Endometrial microvascular endothelial cells (primary cell): ENCODE measurements around the gene PTPMT1. TPM values are rescaled to one million over a fixed set of nuclear protein-coding genes. Genes with fewer than 3 reads are reported as not detected.
"Not testable (repeated sequence)": the region's sequence is repeated elsewhere in the genome, so short reads cannot be mapped to it uniquely, and the experiment has no call there.

ENCODE experiments used
- in situ Hi-C: cut with HindIII; loops from 2 replicates; pipeline ENCODE4 v1.10.0; 2017; ENCODE audit warnings: low sequenced_read_pairs, low pct_unique_long_range_greater_than_20kb; ENCODE audit errors: inconsistent ontology term
- total RNA-seq: library from RNA; depleted of rRNA; stranded (reverse); fragments of >200 nt; gene quantifications from one replicate; pipeline ENCODE4 v1.2.3, GENCODE V29; 2015; ENCODE audit errors: inconsistent ontology term

Gene PTPMT1
- total RNA-seq, 1 donor from 2014 or later, result 107 TPM

GRCh38 chr11:47541070-47541469 lies 24.3 kb upstream of the PTPMT1 start:
- in situ Hi-C loops, result no loop called here

GRCh38 chr11:47545298-47545697 lies 20.1 kb upstream of the PTPMT1 start:
- in situ Hi-C loops, result no loop called here

GRCh38 chr11:47546274-47546673 lies 19.1 kb upstream of the PTPMT1 start:
- in situ Hi-C loops, result not testable (repeated sequence)

- in situ Hi-C loops, result no loop called here
These were observed 14.9 kb upstream of the PTPMT1 start for GRCh38 chr11:47550288-47551047.

- in situ Hi-C loops, result no loop called here
These were observed 14.3 kb upstream of the PTPMT1 start for GRCh38 chr11:47551086-47551485.

- in situ Hi-C loops, result no loop called here
These were observed 13.3 kb upstream of the PTPMT1 start for GRCh38 chr11:47552056-47552565.

GRCh38 chr11:47552566-47553405 lies 12.6 kb upstream of the PTPMT1 start, which contains the start of gene CELF1:
Gene CELF1 (minus strand): TSS chr11:47553132. CDS start chr11:47499523, 53,609 bp downstream.
- in situ Hi-C loops, result no loop called here

GRCh38 chr11:47553406-47553743 lies 12.0 kb upstream of the PTPMT1 start:
- in situ Hi-C loops, result no loop called here

GRCh38 chr11:47557004-47557403 lies 8.4 kb upstream of the PTPMT1 start:
- in situ Hi-C loops, result not testable (repeated sequence)

GRCh38 chr11:47558695-47559094 lies 6.7 kb upstream of the PTPMT1 start:
- in situ Hi-C loops, result no loop called here

GRCh38 chr11:47560426-47560825 lies 5.0 kb upstream of the PTPMT1 start:
- in situ Hi-C loops, result no loop called here

GRCh38 chr11:47562393-47562792 lies 3.0 kb upstream of the PTPMT1 start:
- in situ Hi-C loops, result not testable (repeated sequence)

GRCh38 chr11:47564366-47564765 lies 1.0 kb upstream of the PTPMT1 start:
- in situ Hi-C loops, result not testable (repeated sequence)

GRCh38 chr11:47564933-47565339 lies 463 bp upstream of the PTPMT1 start:
- in situ Hi-C loops, result no loop called here

GRCh38 chr11:47566149-47566698 lies 825 bp downstream of the PTPMT1 start:
- in situ Hi-C loops, result no loop called here

GRCh38 chr11:47569646-47570045 lies 4.2 kb downstream of the PTPMT1 start:
- in situ Hi-C loops, result no loop called here

GRCh38 chr11:47570651-47571356 lies 5.4 kb downstream of the PTPMT1 start:
- in situ Hi-C loops, result no loop called here

- in situ Hi-C loops, result no loop called here
These were observed 5.9 kb downstream of the PTPMT1 start for GRCh38 chr11:47571357-47571729.

- in situ Hi-C loops, result no loop called here
These were observed 6.5 kb downstream of the PTPMT1 start for GRCh38 chr11:47571895-47572294.
